GM23248 (cell line): ENCODE data around the gene ASB17.

Experiments
- EZH2 ChIP-seq: fragments of 200-600 bp; sonication (generic); IDR thresholded peaks from 2 replicates; pipeline ENCODE4 v1.6.1; 2018; ENCODE audit warnings: antibody characterized with exemption, mild to moderate bottlenecking; ENCODE audit not compliant: insufficient read depth, poor library complexity, severe bottlenecking
- EZH2phosphoT487 ChIP-seq: fragments of 200-600 bp; sonication (generic); IDR thresholded peaks from 2 replicates; pipeline ENCODE4 v1.6.1; 2018; ENCODE audit warnings: antibody characterized with exemption, moderate library complexity, mild to moderate bottlenecking, low read depth; ENCODE audit not compliant: insufficient read depth

- no peak for TF ChIP-seq EZH2
- no peak for TF ChIP-seq EZH2phosphoT487
These were observed 9.5 kb downstream of the ASB17 start for GRCh38 chr1:75922698-75923097.
